Mucosa of descending colon (tissue), 3 donors: ENCODE results near the gene MRPS6. TPM values are rescaled to one million over a fixed set of nuclear protein-coding genes. Genes with fewer than 3 reads are reported as not detected.
A peak's percentile ranks its signal among the peaks of the same experiment; 100 is the strongest.

ENCODE experiments used
- ATAC-seq: fragments of 200-7000 bp; cut with Tn5 transposase; one replicate; pipeline ENCODE4 v1.9.1; 2020; ENCODE audit warnings: mild to moderate bottlenecking, moderate library complexity
- DNase-seq, 3 donors: peaks; one replicate each; pipeline ENCODE4 v3.0.0-alpha.2; 2020
- H3K36me3 ChIP-seq: fragments of 200-600 bp; one replicate; pipeline ENCODE4 v1.8.0; 2021; ENCODE audit warnings: low read depth, mild to moderate bottlenecking
- H3K4me1 ChIP-seq: fragments of 200-600 bp; one replicate; pipeline ENCODE4 v1.8.0; 2021; ENCODE audit warnings: low read depth, mild to moderate bottlenecking
- H3K4me3 ChIP-seq: fragments of 200-600 bp; one replicate; pipeline ENCODE4 v1.8.0; 2021; ENCODE audit warnings: mild to moderate bottlenecking
- H3K9me3 ChIP-seq: fragments of 200-600 bp; one replicate; pipeline ENCODE4 v1.8.0; 2021; ENCODE audit warnings: mild to moderate bottlenecking
- CTCF ChIP-seq: fragments of 200-600 bp; IDR thresholded peaks from one replicate; pipeline ENCODE4 v1.8.0; 2022; ENCODE audit warnings: antibody characterized with exemption, mild to moderate bottlenecking
- intact Hi-C, 2 donors: fragments of 100-400 bp; cut with DNase I in 1 of 2; cut with micrococcal nuclease in 1 of 2; formaldehyde crosslinking; loops; one replicate each; pipeline versions ENCODE4 v1.11.0 to v1.11.1; 2022; cut with DNase I, micrococcal nuclease
- total RNA-seq, 3 donors: library from RNA; stranded (reverse); fragmentation: NEBNext Ultra II Directional in 2 of 3; extraction: Animal tissue kit (Norgen Biotek cat#: 25700) in 2 of 3; gene quantifications; one replicate each; pipeline versions ENCODE4 v1.2.1 to v1.2.4, GENCODE V29; 2021 to 2023
- donor health status: DM: no; HTN: no; CAD: no; lungs with moderate emphysema.
- donor health status: DM: no; HTN: no; CAD: no.
- donor health status: DM: no; HTN: yes; CAD: no.

Gene MRPS6
- total RNA-seq, 3 donors from 2014 or later: 38.7 to 102 (median 42.6) TPM

- ATAC-seq (no peak), DNase-seq (no peak)
- Histone ChIP-seq H3K4me1 (peaks cover 24% of the 10 kb centered on the region), H3K36me3 (no peaks in the 10 kb centered on the region), H3K4me3 (no peak overlapping the region), H3K9me3 (no peaks in the 10 kb centered on the region)
- no peak for TF ChIP-seq CTCF
- intact Hi-C loops: no loop called here
Observed at GRCh38 chr21:34120867-34121266, 47.5 kb downstream of the MRPS6 start.

GRCh38 chr21:34122047-34122446 lies 48.7 kb downstream of the MRPS6 start:
- no peak overlapping the region for H3K4me3 ChIP-seq
- H3K9me3 ChIP-seq: no peaks in the 10 kb centered on the region
- DNase-seq: peak in 1 of 3 donors; percentile 60
- ATAC-seq: peak; percentile 87
- peaks cover 20% of the 10 kb centered on the region for H3K4me1 ChIP-seq
- TF ChIP-seq CTCF: no peak
- intact Hi-C loops: no loop called here
- no peaks in the 10 kb centered on the region for H3K36me3 ChIP-seq

GRCh38 chr21:34123609-34124008 lies 50.2 kb downstream of the MRPS6 start:
- TF ChIP-seq CTCF: no peak
- Histone ChIP-seq H3K4me3 (no peak overlapping the region), H3K36me3 (no peaks in the 10 kb centered on the region), H3K9me3 (no peaks in the 10 kb centered on the region), H3K4me1 (peaks cover 17% of the 10 kb centered on the region)
- intact Hi-C loops: no loop called here
- DNase-seq: no peak
- no peak for ATAC-seq

GRCh38 chr21:34126269-34126668 lies 52.9 kb downstream of the MRPS6 start:
- TF ChIP-seq CTCF: no peak
- peaks cover 16% of the 10 kb centered on the region for H3K4me1 ChIP-seq
- intact Hi-C loops: no loop called here
- no peaks in the 10 kb centered on the region for H3K9me3 ChIP-seq
- DNase-seq: no peak
- H3K4me3 ChIP-seq: no peak overlapping the region
- no peaks in the 10 kb centered on the region for H3K36me3 ChIP-seq
- no peak for ATAC-seq

- H3K9me3 ChIP-seq: no peaks in the 10 kb centered on the region
- peaks cover 12% of the 10 kb centered on the region for H3K4me1 ChIP-seq
- TF ChIP-seq CTCF: no peak
- ATAC-seq (no peak), DNase-seq (no peak)
- intact Hi-C loops: no loop called here
- no peak overlapping the region for H3K4me3 ChIP-seq
- H3K36me3 ChIP-seq: no peaks in the 10 kb centered on the region
Observed at GRCh38 chr21:34126691-34127090, 53.3 kb downstream of the MRPS6 start.

- Histone ChIP-seq H3K36me3 (no peaks in the 10 kb centered on the region), H3K4me3 (no peak overlapping the region), H3K9me3 (no peaks in the 10 kb centered on the region), H3K4me1 (peaks cover 5% of the 10 kb centered on the region)
- DNase-seq: no peak
- intact Hi-C loops: no loop called here
- ATAC-seq: no peak
- TF ChIP-seq CTCF: no peak
Observed at GRCh38 chr21:34128124-34128523, 54.7 kb downstream of the MRPS6 start.
